Breast epithelium (tissue), 4 donors: ENCODE measurements around the gene AOX1. TPM values are rescaled to one million over a fixed set of nuclear protein-coding genes. Genes with fewer than 3 reads are reported as not detected.

Source experiments
- DNase-seq, 2 donors: peaks; one replicate each; pipeline ENCODE4 v3.0.0-alpha.2; 2019; ENCODE audit warnings: low spot score in 2 of 2
- H3K27ac ChIP-seq, 2 donors: fragments of 200-600 bp; sonication (generic) in 1 of 2; one replicate each; pipeline ENCODE4 v1.5.1; 2016 to 2019; ENCODE audit warnings: mild to moderate bottlenecking in 1 of 2
- H3K27me3 ChIP-seq, 2 donors: fragments of 200-600 bp; sonication (generic) in 1 of 2; one replicate each; pipeline versions ENCODE4 v1.5.1 to v1.6.0; 2017 to 2019; ENCODE audit warnings: control low read depth in 1 of 2, mild to moderate bottlenecking in 1 of 2
- H3K36me3 ChIP-seq: fragments of 200-600 bp; one replicate; pipeline ENCODE4 v1.5.1; 2019
- H3K4me1 ChIP-seq, 2 donors: fragments of 200-600 bp; sonication (generic); one replicate each; pipeline ENCODE4 v1.5.1; 2016 to 2019; ENCODE audit warnings: control low read depth in 1 of 2
- H3K4me3 ChIP-seq, 3 donors: fragments of 200-600 bp; sonication (generic); 1 replicate in 2 of 3; 2 replicates in 1 of 3; pipeline ENCODE4 v1.5.1; 2016 to 2019; ENCODE audit warnings: mild to moderate bottlenecking in 3 of 3, moderate library complexity in 2 of 3
- H3K9me3 ChIP-seq, 2 donors: fragments of 200-600 bp; sonication (generic) in 1 of 2; one replicate each; pipeline ENCODE4 v1.5.1; 2016 to 2019; ENCODE audit warnings: control low read depth in 1 of 2
- POLR2A ChIP-seq: fragments of 450-650 bp; IDR thresholded peaks from one replicate; pipeline ENCODE4 v1.6.1; 2016; ENCODE audit warnings: antibody characterized with exemption, mild to moderate bottlenecking, moderate library complexity
- POLR2AphosphoS5 ChIP-seq, 3 donors: sonication (generic); formaldehyde crosslinking; IDR thresholded peaks; one replicate each; pipeline ENCODE4 v1.6.1; 2017; ENCODE audit warnings: antibody characterized with exemption in 3 of 3
- intact Hi-C: fragments of 100-400 bp; cut with DNase I; formaldehyde crosslinking; loops from one replicate; pipeline ENCODE4 v1.15.1; 2023; ENCODE audit warnings: low total_unique reads
- total RNA-seq, 3 donors: library from RNA; depleted of rRNA; stranded (reverse); fragments of >200 nt; gene quantifications; one replicate each; pipeline ENCODE4 v1.1.0, GENCODE V29; 2016
- TF ChIP-seq, protein P1 (sequence below), 3 donors: fragments of 450-650 bp; IDR thresholded peaks; one replicate each; pipeline ENCODE4 v1.5.1; 2016 to 2017; ENCODE audit warnings: antibody characterized with exemption in 3 of 3, mild to moderate bottlenecking in 3 of 3, moderate library complexity in 3 of 3

Gene AOX1
- total RNA-seq, 3 donors from 2014 or later = 100.0 to 611 (median 111) TPM

DNA sequence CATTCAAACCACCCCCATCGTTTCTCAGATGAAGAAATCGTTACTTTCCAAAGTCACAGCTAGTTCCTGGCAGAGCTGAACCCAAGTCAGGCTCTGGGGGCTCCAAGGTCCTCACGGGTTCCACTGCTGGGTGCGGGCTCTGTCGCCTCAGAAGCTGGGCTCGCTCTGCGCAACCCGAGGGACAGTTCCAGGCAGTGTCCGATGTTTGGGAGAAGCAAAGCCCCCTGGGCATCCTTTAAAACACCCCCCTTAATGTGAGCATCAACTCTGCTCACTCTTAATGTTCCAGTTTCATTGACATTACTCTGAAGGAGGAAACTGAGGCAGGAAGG is 796 bp downstream of the AOX1 start:
- Histone ChIP-seq H3K4me1 (no peaks in the 10 kb centered on the region), H3K36me3 (no peaks in the 10 kb centered on the region), H3K27ac (peak overlapping the region; percentile 73 to 91), H3K4me3 (peak overlapping the region; percentile 67 to 78 (median 67)), H3K9me3 (no peaks in the 10 kb centered on the region), H3K27me3 (no peaks in the 10 kb centered on the region)
- TF ChIP-seq POLR2AphosphoS5 (IDR thresholded peaks at IDR 0.05) (no peak), POLR2A (no peak)
- TF ChIP-seq, protein P1, sequence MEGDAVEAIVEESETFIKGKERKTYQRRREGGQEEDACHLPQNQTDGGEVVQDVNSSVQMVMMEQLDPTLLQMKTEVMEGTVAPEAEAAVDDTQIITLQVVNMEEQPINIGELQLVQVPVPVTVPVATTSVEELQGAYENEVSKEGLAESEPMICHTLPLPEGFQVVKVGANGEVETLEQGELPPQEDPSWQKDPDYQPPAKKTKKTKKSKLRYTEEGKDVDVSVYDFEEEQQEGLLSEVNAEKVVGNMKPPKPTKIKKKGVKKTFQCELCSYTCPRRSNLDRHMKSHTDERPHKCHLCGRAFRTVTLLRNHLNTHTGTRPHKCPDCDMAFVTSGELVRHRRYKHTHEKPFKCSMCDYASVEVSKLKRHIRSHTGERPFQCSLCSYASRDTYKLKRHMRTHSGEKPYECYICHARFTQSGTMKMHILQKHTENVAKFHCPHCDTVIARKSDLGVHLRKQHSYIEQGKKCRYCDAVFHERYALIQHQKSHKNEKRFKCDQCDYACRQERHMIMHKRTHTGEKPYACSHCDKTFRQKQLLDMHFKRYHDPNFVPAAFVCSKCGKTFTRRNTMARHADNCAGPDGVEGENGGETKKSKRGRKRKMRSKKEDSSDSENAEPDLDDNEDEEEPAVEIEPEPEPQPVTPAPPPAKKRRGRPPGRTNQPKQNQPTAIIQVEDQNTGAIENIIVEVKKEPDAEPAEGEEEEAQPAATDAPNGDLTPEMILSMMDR (IDR thresholded peaks at IDR 0.05) = no peak
- DNase-seq = no peak
- intact Hi-C loops = loop anchor here (5.0 kb wide), 1 partner anchor 1376 kb away; no protein-coding TSS in a partner anchor

DNA sequence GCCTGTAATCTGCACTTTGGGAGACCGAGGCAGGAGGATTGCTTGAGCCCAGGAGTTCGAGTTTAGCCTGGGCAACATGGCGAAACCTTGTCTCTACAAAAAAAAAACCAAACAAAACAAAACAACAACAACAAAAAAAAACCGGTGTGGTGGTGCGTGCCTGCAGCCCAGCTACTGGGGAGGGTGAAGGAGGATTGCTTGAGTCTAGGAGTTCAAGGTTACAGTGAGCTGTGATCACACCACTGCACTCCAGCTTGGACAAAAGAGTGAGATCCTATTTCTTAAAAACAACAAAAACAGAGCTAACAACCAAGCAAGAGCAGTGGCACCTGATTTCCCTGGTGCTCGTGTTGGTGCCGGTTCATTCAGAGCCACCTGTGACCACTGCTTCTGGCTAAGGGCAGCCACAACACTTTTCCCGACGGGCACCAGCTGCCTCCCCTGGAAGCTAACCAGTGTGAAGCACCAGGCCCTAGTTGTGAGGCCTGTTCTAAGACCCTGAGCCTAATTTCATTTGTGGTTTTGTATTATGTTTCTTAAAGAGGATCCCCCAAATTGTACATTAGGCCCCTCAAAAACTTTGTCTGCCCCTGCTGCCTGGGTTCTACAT is 1.3 kb downstream of the AOX1 start:
- intact Hi-C loops = loop anchor here (5.0 kb wide), 1 partner anchor 1375 kb away; no protein-coding TSS in a partner anchor
- H3K9me3 ChIP-seq = no peaks in the 10 kb centered on the region
- H3K4me3 ChIP-seq = peak overlapping the region; percentile 67 to 78 (median 67)

DNA sequence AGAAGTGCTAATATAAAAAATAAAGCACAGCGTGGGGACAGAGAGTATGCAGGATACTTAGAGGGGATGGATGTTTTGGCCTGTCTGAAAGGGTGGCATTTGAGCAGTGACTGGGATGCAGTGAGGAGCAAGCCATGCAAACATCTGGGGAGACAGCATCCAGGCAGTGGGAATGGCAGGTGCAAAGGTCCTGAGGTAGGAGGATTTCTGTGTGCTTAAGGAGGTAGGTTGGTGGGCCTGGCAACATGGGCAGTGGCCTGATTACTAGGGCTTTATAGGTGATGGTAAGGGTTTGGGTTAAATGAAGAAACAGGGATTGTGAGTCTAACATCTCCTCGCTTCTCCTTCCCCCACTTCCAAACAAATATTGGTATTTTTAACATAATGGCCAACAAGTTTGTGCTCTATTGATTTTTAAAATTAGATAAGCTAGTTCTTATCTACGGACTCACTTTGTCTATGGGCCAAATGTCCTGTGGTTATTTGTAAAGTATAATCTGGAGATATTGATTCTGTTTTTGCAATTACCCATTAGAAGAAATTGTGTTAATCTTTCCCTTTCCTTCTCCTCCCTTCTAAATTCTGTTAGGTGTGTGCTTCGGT is 2.4 kb downstream of the AOX1 start:
- DNase-seq = no peak
- intact Hi-C loops = loop anchor here (5.0 kb wide), 1 partner anchor 1374 kb away; no protein-coding TSS in a partner anchor
- no peak overlapping the region for H3K27ac ChIP-seq
- H3K36me3 ChIP-seq = no peaks in the 10 kb centered on the region
- H3K4me1 ChIP-seq = no peaks in the 10 kb centered on the region
- peak overlapping the region in 2 of 3 donors; percentile 67 to 78 for H3K4me3 ChIP-seq
- H3K9me3 ChIP-seq = no peaks in the 10 kb centered on the region
- no peak for TF ChIP-seq POLR2AphosphoS5 (IDR thresholded peaks at IDR 0.05)
- TF ChIP-seq, protein P1 (IDR thresholded peaks at IDR 0.05) = no peak
- no peak for TF ChIP-seq POLR2A
- H3K27me3 ChIP-seq = no peaks in the 10 kb centered on the region

More for the DNA sequence above, 1.3 kb downstream of the AOX1 start:
- H3K27me3 ChIP-seq = no peaks in the 10 kb centered on the region
- no peak for TF ChIP-seq POLR2AphosphoS5 (IDR thresholded peaks at IDR 0.05)
- TF ChIP-seq, protein P1 (IDR thresholded peaks at IDR 0.05) = no peak
- no peak for TF ChIP-seq POLR2A
- peak overlapping the region in 1 of 2 donors; percentile 91 for H3K27ac ChIP-seq
- H3K36me3 ChIP-seq = no peaks in the 10 kb centered on the region
- DNase-seq = no peak
- no peaks in the 10 kb centered on the region for H3K4me1 ChIP-seq

DNA sequence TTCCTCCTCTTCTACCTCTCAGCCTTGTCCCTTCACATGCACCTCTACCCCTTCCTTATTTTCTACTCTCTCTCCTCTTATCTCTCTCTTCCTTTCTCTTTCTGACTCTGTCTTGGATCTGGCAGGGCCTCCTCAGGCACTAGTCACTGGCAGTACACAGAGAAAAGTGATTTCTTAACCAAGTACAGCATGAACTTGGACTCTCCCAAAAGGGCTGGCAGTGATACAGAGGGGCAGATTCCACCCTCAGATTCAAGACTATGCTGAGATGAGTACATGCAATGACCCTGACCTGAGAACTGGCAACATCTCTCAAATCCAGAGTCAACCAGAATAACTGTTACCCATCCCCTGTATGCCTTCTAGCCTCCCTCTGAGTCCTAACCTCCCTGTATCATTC is 4.3 kb downstream of the AOX1 start:
- no peak for DNase-seq
- H3K9me3 ChIP-seq = no peaks in the 10 kb centered on the region
- H3K4me3 ChIP-seq = peak overlapping the region in 1 of 3 donors; percentile 67
- TF ChIP-seq, protein P1 (IDR thresholded peaks at IDR 0.05) = no peak
- TF ChIP-seq POLR2AphosphoS5 (IDR thresholded peaks at IDR 0.05) = peak in 1 of 3 donors; percentile 62
- no peaks in the 10 kb centered on the region for H3K36me3 ChIP-seq
- no peaks in the 10 kb centered on the region for H3K4me1 ChIP-seq
- H3K27ac ChIP-seq = no peak overlapping the region
- intact Hi-C loops = no loop called here
- no peaks in the 10 kb centered on the region for H3K27me3 ChIP-seq

DNA sequence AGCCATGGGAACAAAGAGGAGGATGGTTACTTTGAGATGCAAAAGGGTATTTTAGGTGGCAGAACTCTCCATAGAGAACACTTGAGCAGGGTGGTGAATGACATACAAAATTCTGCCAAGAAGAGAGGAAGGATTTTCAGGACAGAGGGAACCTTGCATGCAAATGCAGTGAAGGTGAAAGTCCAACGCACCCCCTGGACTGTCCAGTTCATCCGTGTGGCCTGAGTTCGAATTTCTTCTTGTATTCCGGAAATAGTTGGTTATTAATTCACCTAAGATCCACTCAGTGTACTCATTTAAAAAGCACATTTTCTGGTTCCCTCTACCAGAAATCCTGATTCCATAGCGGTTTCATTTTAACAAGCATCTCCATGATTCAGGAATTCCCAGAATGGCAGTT is 5.5 kb downstream of the AOX1 start:
- Histone ChIP-seq H3K4me3 (no peak overlapping the region), H3K36me3 (no peaks in the 10 kb centered on the region), H3K27ac (no peak overlapping the region), H3K27me3 (no peaks in the 10 kb centered on the region), H3K9me3 (no peaks in the 10 kb centered on the region), H3K4me1 (no peaks in the 10 kb centered on the region)
- intact Hi-C loops = no loop called here
- no peak for DNase-seq
- TF ChIP-seq POLR2A (no peak), POLR2AphosphoS5 (IDR thresholded peaks at IDR 0.05) (no peak)
- TF ChIP-seq, protein P1 (IDR thresholded peaks at IDR 0.05) = no peak
